GM19025 (cell line): ENCODE measurements around the gene KDM8.

ENCODE experiments used
- ATAC-seq: cut with Tn5 transposase; IDR thresholded peaks from one replicate; pipeline ENCODE4 v1.9.1; 2021; ENCODE audit warnings: mild to moderate bottlenecking, low read depth, moderate library complexity; ENCODE audit not compliant: unreplicated experiment

KDM8 gene

DNA sequence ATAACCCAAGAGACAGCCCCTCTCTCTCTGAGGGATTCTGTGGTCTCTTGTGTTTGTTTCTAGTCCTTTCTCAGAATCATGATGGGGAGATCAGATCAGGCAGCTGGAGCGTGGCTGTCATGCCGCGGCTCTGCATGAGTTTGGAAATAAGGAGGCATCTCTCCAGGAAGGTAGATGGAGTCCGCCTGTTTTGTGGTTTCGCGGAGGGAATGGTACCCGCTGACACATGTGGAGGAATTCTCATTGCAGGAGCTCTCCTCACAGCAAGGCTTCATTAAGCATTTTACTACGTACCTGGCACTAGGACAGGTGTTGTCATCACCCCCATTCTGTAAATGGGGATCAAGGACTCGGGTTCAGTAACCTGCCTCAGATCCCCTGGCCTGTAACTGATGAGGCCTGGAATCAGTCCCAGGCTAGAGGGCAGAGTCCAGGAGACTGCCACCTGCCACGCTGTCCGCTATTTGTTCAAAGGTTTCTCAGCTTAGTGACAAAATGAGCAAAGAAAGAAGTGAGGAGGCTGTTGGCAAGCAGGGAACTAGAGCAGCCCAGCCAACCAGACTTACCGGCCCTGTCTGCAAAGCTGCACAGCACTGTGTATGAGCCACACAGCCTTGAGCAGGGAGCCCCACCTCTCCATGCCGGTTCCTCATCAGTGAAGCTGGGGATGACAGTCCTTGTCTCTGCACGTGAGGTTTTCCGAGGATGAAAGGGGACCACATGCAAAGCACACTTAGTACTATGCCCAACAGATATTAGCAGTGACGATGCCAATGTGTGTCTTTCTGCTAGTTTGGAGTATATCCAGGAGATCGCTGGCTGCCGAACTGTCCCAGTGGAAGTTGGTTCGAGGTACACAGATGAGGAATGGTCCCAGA is 11.0 kb downstream of the KDM8 start:
- no peak for ATAC-seq

- no peak for ATAC-seq
Observed at GRCh38 chr16:27215660-27216059, 12.3 kb downstream of the KDM8 start.

DNA sequence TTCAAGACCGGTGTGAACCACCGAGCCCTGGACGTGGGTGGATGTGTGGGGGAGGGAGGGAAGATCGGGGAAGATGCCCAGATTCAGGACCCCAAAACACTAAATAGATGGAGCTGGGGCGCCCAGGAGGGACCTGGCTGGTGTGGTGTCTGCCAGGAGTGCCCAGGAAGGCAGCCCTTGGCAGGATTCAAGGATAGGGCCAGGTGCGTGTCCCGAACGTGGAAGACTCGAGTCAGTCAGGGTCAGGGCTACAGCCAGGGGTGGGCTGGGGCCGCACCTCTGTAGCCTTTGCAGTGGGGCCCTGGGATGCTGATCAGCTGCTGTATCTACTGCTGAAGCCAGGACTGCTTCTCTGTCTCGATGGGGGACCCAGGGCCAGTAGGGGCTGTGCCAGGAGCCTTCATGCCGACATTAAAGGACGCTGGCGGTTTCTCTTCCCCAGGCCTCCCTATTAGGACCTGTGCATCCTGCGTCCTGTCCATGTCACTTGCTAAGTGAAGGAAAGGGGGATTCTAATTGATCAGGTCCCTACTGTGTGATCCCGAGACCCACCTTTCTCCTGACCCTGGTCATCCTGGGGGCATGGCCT is 13.1 kb downstream of the KDM8 start:
- ATAC-seq: no peak

DNA sequence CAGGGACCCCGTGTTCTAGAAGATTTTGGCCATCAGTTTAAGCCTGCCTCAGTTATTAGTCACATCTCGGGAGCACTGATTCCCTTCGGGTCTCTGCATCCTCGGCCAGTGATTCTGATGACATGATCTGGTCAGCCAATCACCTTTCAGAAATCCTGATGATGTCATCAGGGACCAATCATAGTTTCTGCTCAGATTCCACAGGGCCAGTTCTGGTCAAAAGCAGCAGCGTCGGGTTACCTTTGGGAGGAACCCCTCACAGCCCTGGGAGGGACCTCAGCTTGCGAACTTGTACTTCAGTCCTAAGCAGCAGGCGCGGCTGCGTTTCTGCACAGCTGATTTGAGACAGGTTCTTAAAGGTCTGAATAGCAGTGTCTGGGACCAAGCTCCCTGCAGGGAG is 13.9 kb downstream of the KDM8 start:
- ATAC-seq: no peak

GRCh38 chr16:27218756-27219155 is 15.4 kb downstream of the KDM8 start:
- no peak for ATAC-seq

- no peak for ATAC-seq
Observed at GRCh38 chr16:27219161-27219560, 15.8 kb downstream of the KDM8 start.

- no peak for ATAC-seq
Observed at GRCh38 chr16:27220120-27220519, 16.8 kb downstream of the KDM8 start.

GRCh38 chr16:27220527-27220926 is 17.2 kb downstream of the KDM8 start:
- no peak for ATAC-seq

GRCh38 chr16:27220991-27221390 is 17.7 kb downstream of the KDM8 start:
- no peak for ATAC-seq

DNA sequence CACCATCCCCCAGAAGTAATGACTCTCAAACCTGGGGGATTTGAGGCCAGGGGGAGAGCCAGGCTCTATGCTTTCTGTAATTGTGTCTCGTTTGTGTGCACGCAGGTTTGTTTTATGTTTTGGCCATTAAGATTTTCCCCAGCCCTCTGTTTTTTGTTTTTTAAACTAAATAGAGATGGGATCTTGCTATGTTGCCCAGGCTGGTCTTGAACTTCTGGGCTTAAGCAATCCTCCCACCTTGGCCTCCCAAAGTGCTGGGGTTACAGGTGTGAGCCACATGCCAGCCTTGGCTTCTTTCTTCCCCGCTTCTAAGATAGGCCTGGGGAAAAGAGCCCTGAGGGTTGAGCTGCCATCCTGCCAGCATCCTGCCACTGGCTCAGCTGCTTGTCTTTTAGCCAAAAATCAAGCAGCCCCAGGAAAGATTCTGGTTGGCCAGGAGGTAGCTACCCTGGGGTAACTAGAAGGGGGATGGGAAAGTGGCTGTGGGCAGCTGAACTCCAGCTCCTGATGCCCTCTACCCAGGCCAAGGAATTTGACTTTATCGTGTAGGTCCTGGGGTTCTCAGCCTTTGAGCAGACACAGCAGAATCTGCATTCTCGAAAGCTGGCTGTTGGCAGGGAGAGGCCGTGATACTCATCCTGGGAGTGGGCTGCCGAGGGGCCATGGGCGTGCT is 18.4 kb downstream of the KDM8 start:
- no peak for ATAC-seq

- ATAC-seq: no peak
Observed at GRCh38 chr16:27222249-27223225, 19.2 kb downstream of the KDM8 start.

DNA sequence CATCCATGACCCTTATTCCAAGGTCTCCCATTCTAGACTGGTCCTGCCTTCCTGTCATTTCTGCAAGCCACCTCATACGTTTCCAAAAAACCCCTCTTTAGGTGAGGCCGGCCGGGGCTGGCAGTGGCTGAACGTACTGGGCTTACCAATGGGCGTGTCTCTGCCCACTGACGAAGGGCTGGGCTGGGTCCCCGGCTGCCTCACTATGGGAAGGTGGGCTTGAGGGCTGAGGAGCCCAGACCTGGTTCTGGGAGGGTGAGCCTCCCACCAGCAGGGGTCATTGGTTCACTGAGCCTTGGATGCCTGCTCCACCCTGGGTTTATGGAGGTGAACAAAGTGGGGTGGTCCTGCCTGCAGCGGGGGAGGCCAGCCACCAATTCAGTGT is 19.9 kb downstream of the KDM8 start:
- no peak for ATAC-seq

DNA sequence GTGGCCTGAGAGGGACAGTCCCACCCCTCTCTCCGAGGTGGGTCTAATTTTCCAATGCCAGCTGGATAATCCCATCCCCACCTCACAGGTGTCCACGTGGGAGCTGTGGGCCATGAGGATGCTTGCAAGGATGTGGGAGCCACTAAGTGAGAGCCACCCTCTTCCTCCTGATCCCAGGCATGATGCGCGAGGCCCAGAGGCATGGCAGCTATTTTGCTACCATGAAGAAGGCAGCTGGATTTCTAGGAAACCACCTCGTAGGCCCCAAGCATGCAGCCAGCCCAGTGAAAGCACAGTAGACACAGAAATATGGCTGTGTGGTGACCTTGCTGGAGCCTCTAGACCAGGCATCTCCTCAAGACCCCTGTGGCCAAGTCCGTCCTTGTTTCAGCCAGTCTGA is 20.4 kb downstream of the KDM8 start:
- ATAC-seq: no peak

DNA sequence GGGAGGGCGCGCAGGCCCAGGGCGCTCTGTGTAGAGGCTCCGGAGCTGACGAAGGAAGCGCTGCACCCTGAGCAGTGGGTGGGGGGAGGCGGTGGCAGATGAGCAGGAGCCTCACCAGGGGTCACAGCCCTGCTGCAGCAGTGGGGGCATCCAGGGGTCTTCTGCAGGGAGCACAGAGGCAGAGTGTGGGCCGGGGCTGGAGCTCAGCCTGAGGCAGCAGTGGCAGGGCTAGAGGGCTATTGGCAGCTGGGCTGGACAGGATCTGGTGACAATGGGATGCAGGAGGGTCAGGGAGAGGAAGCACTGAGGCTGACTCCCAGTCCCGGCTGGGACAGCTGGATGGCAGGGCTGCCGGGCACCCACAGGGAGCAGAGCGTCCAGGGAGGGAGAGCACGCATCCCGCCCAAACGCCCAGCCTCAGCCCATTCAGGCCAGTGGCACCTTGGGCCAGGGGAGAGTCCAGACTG is 21.0 kb downstream of the KDM8 start:
- no peak for ATAC-seq

DNA sequence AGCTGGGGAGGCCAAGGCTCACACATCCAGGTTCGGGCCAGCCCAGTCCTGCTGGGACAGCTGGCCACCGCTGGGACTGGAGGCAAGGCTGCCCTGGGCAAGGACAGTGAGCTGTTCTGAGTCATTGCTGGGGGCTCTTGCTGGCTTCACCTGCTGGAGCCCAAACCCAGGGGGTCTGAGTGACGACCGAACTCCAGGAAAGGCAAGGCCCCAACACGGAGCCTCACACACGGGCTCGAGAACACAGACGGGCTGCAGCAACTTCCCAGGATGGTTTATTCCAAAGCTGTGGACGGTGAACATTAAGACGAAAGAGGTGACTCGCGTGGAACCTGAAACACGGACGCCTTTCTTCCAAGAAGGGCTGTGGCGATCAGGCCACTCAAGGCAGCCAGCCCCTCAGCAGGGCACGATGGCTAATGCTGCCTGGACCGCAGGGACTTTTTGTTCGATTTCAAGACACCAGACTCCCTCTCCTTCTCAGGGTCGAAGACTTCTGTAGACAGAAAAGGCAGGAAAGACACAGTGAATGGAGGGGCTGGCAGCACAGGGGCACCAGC is 21.5 kb downstream of the KDM8 start:
- ATAC-seq: no peak

GRCh38 chr16:27225536-27226360 is 22.4 kb downstream of the KDM8 start:
- no peak for ATAC-seq

GRCh38 chr16:27226476-27226875 is 23.1 kb downstream of the KDM8 start:
- no peak for ATAC-seq

DNA sequence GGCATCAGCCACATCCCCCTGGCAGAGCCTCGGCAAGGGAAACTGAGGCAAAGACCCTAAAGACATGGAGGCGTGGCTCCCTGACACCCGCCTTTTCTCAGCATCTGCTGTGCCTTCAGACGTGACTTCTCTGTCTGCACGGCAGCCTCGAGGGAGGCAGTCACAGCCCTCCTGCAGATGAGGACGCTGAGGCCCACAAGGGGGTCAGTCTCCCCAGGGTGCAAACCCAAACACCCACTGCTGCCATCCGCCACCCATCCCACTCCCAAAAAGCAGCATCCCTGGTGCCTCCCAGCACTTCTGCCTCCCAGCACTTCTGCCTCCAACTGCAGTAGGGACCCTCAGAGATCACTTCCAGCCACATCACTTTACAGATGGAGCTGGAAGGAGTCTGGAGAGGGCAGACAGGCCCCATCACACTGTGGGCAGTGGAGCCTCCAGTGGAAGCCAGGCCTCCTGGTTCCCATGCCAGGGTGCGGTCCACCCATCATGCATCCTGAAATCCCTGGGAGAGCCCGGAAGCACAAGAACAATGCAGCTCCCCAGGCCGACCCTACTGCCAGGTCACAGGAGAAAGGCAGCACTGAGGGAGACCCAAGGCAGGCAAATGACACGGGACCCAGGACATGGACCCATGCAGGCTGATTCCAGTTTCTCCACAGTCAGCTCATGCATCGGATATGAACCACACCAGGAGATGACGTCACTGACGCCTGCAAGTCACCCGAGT is 23.8 kb downstream of the KDM8 start:
- no peak for ATAC-seq

GRCh38 chr16:27228045-27228444 is 24.7 kb downstream of the KDM8 start:
- ATAC-seq: no peak
